GM18520 (cell line): ENCODE data around the gene KIT.
A peak's percentile ranks its signal among the peaks of the same experiment; 100 is the strongest.

Experiments
- ATAC-seq: cut with Tn5 transposase; IDR thresholded peaks from one replicate; pipeline ENCODE4 v1.9.1; 2021; ENCODE audit not compliant: unreplicated experiment

The KIT gene

DNA sequence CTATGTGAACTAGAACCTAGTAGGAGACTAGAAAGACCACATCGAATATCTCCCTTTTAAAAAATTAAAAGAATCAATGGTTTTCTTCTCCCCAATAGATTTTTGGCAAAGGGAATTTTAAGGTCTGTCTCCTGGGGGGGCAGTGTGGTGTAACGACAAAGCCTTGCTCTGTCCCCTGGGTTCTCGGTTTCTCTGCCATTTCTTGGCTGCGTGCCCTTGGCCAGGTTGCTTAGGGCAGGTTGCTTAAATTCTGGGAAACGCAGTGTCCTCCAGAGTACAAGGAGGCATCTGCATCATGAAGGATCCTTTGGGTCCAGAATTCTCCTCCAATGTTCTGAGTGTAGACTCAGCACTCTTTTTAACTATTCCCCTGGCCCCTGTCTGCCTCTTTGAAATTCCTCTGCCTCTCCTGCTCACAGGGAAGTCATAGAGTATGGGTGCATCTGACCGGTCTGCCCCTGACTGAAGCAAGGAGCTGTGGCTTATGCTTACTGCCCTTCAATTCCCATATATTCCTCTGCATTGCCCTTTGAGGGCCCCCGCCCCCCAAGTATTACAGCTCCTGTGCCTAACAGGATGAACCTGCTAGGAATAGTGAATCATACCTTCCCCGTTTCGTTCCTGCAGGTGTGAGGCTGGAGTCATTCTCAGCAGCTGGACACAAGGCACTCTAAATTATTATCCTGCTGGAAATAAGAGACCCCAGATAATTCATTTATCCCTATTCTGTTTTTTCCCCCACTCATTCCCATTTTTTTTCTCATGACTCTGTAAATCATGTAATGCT lies 2.2 kb downstream of the KIT start:
- no peak for ATAC-seq

DNA sequence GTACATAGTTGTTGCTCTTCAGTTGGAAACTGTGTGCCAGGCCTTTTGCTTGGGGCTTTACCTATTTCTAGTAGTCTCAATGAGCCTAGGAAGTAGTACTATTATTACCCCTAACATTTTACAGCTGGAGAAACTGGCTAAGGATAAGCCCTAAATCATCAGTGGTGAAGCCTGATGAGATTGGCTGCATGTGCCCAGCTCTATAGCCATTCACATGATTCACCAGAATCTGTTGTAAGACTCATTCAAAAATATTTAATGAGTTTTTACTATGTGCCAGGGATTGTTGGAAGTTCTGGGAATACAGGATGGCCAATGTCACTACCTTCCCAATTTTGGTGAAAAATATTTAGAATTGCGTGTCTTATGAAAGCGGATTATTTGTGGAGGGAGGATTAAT lies 2.8 kb downstream of the KIT start:
- ATAC-seq, result no peak

DNA sequence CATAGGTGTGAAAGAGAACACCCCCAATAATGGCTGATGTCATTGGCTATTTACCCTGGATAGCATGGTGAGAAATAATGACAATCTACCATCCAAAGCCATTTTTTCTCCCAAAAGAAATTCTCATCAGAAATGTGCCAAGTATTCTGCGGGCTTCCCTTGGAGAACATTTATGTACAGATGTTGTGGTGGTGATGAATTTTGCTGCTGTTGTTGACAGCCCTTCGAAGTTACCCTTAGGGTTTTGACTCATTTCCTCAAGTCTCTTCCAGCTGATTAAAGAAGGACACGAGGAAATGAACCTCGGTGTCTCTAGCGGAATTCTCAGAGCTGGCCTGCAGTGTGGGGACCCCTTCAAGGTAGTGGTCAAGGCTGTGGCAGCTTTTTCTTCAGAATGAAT lies 3.4 kb downstream of the KIT start:
- no peak for ATAC-seq

DNA sequence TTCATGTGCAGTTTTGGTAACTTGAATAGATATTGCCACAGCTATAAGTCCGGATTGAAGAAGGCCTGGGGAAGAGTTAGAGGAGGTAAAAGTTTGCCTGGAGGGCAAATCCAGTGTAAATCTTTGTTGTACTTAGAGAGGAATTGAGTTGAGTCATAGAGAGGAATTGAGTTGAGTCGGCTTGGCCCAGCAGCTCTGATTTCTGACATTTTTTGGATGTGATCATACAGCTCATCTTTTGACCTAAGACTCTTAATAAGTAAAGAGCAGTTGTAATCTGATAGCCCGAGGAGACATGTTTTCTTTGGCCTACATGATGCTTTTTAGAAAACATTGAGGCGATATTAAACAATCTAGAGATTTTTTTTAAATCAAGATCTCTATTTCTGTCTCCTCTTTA lies 3.9 kb downstream of the KIT start:
- ATAC-seq, result no peak

DNA sequence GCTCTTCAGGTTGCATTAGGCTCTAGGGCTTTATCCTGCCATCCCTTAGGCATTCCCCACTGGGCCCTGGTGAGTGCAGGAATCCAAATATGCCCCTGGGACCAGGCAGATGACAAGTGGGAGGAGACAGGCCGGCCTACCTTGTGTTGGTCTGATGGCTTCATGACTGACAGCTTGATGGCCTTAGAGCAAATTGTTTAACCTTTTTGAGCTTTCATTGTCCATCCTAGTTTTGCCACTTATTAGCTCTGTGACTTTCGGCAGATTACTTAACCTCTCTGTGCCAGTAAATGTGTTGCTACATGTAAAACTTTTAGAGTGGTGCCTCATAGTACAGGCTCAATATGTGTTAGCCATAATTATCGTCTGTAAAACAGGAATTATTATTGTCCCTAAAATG lies 4.4 kb downstream of the KIT start:
- ATAC-seq, result no peak

DNA sequence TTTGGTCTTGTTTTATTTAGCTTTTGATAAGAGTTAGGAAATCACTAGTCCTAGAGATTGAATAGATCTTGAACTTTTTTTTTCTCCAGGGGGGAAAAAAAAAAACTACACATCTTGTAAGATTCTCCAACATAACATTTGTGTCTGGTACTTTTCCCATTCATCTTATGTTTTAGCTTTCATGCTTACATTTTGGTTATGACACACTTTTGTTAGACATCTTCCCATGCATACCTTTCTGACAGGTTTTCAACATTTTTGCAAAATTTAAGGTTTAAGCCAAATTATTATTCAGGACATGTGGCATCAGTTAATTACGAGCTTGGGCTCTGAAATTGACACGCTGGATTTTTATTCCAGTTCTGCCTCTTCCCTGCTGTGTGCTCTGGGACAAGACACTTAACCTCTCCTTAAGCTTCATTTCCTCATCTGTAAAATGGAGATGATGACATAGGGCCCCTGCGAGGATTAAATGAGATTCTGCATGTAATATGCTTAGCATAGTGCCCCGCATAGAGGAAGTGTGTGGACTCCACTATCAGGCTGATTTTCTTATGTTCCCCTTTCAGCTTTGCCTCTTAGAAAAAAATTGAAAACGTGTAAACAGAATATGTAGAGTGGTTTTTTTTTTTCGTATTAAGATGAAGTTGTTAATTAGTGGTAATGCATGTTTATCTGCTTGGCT lies 5.3 kb downstream of the KIT start:
- ATAC-seq, result no peak

DNA sequence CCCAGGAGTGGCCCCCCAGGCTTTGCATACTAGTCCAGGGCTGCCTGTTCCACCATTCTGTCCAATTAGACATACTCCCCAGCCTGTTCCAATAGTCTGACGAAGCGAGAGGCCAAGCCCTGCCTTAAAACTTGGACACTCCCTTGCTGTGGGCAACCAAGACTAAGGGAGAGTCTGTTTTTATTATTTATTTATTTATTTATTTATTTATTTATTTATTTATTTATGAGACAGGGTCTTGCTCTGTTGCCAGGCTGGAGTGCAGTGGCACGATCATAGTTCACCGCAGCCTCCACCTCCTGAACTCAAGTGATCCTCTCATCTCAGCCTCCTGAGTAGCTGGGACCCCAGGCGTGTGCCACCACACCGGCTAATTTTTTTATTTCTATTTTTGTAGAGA lies 6.6 kb downstream of the KIT start:
- no peak for ATAC-seq

DNA sequence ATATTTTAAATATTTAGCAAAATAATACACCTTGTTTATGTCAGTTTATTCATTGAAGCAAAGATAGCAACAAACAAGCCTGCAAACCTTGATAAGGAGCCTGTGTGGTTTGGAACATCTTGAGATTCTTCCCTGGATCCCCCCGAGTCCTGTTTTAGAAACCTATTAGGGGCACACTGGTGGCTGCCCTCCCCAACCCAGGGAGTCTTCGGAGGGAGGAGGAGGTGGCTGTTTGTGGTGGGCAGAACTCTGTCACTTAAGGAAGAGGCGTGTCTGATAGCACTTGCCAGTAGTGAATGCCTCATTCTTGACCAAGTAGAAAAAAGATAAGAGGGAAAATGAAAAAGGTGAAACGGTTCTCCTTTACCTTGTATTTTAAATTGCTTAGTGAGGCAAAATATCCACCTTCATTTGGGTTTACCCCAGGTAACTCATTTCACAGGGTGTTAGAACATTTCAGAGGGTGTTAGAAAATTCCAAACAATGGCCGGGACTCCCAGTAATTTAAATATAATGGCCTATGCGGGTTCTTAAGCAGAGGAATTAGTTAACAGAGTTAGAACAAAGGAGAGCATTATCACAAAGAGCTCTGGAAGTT lies 10.4 kb downstream of the KIT start:
- no peak for ATAC-seq

DNA sequence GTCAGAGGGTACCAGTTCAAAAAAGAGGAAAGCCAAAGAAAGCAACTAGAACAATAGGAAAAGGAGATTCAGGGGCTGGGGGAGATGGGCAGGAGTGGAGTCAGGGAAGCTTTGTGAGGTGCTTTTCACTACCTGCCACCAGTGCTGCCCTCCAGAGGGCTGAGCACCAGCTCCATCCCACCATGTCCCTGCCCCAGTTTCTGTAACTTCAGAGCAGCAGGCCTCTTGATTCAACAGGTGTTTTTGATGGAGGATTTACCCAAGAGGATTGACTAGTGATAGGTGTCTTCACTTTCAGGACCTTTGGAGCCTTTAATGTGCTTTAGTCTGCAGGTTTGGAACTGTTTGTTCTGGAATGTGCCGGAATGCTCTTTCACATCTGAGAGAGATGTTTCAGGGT lies 12.1 kb downstream of the KIT start:
- ATAC-seq, result no peak

DNA sequence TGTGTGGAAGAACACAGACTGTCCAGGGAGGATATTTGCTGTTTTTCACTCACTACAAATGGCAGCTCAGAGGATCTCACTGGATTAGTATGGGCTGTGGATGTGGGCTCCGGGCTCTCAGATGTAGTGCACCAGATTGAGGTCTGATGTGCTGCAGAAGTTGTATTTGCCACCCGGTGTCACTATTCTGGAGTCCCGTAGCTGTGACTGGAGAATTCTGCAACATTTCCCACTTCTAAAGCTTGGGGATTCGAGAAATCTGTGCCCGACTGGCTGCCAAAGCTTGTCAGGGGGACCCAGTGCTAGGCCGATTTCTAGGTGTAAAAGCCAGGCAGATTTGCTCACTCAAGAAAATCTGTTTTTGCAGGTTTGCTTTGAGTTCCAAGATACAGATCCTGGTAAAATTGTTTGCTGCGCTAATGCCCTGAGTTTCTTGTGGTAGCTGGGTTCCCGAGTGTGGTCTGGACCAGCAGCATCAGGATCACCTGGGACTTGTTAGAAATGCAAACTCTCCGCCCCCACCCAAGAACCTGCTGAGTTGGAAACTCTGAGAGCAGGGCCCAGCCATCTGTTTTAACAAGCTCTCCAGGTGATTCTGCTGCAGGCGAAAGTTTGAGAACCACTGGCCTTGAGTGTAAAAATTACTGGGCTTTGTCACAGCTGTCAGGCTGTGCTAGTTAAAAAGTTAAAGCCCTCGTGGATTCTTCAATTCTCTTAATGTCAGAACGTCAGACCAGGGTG lies 18.1 kb downstream of the KIT start:
- ATAC-seq, result no peak

DNA sequence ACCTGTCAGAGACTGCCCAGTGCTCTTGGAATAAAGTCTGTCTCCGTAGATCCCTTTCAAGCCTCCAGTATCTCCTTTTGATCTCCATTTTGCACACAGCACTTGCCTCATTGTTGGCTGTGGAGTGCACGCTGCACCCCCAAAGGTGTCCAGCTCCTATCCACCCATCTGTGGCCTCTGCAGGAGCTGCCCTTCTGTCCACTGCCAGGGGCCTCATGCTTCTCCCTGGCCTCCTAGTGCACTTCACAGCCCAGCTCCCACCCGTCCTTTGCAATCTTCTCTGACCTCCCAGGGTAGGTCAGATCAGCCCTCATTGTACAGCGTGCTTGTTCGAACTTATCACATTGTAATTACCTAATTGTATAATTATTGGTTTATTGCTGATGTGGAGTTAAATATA lies 18.9 kb downstream of the KIT start:
- ATAC-seq, result no peak

DNA sequence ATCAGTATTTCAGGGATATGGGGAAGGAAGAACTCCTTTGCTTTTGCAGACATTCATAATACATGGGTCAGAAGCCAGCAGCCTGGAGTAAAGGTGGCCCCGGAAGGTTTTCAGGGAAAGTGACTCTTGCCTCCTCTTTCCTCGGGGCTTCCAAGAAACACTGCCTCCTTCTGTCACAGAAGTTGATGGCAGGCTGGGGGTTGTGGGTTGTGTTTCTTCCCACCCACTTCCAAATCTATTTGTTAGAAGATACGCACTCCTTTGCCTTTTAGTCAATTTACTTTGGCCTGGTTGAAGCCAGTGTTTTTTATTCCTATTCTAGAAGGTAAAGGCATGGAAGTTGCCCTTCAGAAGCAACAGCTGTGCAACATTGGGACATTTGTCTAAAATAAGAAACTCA lies 19.7 kb downstream of the KIT start:
- no peak for ATAC-seq

DNA sequence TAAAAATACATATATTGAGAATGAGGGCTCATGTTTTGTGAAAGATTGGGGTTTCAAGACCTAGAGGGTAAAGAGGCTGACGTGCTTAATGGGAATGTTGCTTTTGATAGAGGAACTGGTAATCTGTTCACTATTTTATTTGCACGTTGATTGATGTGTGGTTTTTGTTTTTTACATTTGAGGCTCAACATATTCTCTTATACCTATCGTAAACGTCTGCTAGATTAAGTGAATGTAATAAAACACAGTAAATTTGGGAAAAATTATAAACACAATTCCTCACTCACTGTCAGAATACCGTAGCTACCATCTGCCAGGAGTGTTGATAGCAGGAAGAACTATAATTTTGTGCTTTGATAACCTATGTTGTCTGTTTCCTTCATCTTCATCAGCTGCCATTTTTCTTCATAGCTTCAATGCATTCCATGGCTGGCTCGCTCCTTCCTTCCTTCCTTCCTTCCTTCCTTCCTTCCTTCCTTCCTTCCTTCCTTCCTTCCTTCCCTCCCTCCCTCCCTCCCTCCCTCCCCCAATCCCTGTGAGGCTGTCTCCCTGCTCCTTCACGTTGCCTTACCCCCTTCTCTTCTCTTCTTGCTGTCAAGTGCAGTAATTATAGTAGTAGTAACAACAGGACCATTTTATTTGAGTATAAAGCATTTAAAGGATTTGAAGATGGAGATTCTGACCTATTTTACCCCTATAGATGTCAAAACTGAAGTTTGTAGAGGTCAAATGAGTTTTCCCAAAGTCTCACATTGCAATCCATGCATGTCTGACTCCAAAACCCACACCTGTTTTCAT lies 20.3 kb downstream of the KIT start:
- ATAC-seq, result no peak

DNA sequence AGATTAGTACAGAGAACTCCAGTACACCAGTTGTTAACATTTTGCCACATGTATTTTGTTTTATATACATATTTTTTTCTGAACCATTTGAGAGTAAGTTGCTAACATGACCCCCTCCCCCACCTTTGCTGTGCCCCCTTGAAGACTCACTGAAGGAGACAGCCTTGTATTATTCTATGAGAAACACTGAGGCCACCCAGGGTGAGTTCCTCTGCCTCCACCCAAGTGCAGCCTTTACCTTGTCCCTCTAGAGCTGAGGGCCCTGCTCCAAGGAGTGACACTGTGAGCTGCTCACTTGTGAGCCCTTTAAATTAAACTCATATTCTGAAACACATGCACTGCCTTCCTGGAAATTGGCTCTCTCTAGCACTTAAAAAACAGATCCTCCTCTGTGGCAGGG lies 21.1 kb downstream of the KIT start:
- no peak for ATAC-seq

DNA sequence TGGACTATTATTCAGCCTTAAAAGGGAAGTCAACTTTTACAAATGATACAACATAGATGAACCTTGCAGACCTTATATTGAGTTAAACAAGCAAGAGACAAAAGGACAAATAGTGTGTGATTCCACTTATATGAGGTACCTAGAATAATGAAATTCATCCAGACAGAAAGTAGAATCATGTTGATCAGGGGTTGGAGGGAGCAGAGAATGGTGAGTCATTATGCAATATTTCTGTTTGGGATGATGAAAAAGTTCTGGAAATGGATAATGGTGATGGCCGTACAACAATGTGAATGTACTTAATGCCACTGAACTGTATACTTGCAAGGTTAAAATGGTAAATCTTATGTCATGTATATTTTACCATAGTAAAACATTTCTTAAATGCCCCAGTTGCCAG lies 22.1 kb downstream of the KIT start:
- no peak for ATAC-seq

DNA sequence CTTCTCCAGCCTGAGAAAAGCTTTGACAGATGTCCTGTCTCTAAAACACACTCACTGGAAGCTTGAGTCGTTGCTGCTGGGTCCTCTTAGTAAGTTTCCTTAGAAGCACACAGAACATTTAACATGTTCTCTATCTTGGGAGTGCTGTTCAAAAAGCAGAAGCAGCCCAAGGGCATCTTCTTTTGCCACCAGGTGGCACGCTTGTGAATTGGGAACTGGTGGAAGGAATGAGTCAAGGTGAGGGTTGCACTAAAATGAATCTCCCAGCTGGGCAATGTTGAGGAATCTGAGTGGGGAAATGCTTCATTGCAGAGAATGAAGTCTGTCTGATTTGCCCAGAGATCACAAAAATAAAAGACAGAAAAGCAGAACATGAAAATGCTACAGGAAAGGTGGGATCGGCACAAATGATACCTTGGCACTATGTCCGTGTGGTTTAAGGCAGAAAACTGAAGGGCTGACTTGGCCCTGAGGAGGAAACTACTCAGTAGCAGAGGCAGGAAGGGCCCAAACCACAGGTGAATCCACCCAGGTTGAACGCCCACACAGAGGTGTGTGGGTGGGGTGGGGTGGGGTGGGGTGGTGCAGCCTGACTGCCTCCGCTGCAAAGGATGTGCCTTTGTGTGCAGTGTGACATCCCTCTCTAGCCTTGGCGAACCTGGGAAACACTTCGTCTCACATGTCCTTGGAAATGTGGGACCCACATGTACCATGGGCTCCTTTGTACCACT lies 26.0 kb downstream of the KIT start:
- peak; percentile 54 for ATAC-seq

DNA sequence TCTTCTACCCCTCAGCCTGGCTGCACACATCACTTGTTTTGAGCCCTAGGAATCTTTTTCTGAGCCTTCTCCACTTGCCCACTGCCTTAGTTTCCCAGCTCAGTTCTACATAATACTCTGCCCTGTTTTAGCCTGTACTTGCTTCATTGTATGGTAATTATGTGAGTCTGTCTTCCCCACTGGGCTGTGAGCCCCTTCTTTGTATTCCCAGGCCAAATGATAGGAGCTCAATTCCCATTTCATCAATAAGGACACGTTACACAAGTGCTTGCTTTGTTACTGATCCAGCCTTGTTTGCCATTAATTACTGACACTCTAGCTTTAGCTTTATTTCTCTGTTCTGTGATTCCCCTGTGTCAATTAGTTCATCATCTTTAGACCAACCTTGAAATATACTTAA lies 28.1 kb downstream of the KIT start:
- ATAC-seq, result no peak

DNA sequence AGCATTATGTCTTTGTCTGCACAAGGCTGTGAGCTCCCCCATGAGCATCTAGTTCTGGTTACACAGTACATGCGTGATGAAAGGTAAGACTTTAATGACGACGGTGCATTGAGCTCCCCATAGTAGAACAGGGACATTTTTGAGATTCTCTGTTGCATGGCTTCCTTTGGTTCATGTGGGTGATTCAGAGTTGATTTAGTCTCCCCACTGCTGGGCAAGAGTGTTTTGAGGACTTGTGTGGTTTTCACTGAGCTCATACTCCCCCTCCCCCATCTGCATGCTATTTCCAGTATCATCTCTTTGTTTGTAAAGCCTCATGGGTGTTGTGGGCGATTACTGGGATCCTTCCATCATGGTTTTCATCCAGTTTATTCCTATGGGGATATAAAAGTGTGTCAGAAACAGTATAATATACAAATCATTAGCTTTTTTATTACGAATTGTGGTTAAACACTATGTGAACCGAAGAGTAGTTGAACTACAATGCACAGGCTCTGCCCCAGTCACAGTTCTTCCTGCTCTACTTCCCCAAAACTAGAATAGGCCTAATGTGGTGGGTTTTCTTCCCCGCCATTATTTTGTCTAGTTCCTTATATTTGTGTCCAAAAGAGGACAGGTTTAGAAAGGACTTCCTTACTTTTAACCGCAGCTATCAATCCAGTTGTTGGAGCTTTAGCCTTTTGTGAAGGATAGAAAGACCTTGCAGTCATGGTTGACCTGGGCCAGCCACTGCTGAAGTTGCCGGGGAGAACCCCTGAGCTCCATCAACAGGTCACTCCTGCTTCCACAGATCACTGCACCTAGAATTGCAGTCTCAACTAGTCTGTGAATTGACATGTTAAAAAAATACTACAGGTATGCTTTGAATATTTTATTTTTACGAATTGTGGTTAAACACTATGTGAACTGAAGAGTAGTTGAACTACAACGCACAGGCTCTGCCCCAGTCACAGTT lies 30.4 kb downstream of the KIT start:
- ATAC-seq, result no peak

DNA sequence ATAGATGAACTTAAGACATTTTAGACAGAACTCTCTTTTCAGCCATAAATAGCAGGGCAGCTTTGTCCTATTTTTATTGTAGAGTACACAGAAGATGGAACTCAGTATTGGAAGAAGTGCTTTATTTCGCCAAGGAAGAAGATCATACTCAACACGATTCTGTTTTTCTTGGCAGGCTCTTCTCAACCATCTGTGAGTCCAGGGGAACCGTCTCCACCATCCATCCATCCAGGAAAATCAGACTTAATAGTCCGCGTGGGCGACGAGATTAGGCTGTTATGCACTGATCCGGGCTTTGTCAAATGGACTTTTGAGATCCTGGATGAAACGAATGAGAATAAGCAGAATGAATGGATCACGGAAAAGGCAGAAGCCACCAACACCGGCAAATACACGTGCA lies 37.6 kb downstream of the KIT start:
- ATAC-seq, result no peak
